ENCODE results near the gene PLEKHH1. TPM values are rescaled to one million over a fixed set of nuclear protein-coding genes. Genes with fewer than 3 reads are reported as not detected.

PLEKHH1 gene
- total RNA-seq, 1 experiment from 2014 or later = 6.7 TPM

DNA sequence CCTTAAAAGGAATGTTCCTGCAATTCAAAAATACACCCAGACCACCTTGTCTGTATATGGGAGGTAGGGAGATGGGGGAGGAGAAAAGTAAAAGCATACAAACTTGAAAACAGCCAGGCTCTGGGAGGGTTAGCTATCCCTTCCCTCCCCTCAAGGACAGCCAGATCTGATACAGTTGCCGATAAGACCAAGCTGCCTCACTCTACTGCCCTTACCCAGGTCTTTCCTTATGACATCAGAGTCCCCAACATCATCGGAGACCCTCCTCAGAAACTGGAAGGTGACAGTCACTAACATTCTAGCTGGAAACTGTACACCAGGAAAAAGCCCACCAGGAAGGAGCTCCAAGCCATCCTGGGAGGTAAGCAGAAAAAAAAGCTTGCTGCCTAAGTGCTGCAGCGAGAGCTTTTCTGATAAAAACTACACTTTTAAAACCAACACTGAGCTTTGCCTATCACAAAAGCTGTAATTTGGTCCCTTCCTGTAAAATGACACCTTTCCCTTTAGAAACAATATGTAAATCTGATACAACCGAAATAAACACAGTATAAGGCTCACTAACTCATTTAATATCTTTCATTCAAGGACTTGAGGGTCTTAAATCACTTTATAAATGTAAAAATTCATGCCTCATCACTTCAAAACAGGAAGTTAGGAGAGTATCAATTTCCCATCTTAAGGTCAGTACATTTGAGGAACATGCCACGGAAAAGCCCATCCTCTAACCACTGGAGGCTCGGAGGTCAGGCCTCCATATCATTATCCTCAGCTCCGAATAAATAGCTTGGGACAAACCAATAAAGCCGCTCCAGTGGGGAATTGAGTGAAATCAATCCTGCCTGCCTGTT lies 20.4 kb upstream of the PLEKHH1 start:
- intact Hi-C loops (cut with micrococcal nuclease; ENCODE audit: unreplicated experiment) = loop anchor here (10.0 kb wide), 1 partner anchor 88 kb away; no protein-coding TSS in a partner anchor
- ATAC-seq = no peak
- DNase-seq (ENCODE audit: low read depth, low spot score) = no peak
- CTCF ChIA-PET = interaction anchor here (1.7 to 1.8 kb wide), 2 partner anchors 85 to 153 kb away, joined by 5 to 17 read pairs; partner anchors contain the start of gene ATP6V1D
- in situ Hi-C loops (cut with HindIII; ENCODE audit: low pct_unique_long_range_greater_than_20kb, low sequenced_read_pairs) = no loop called here
- Histone ChIP-seq H3K27me3 (ENCODE audit: control insufficient read depth, insufficient read depth, low read length) (no peaks in the 10 kb centered on the region; the same call in 1 of the 2 replicates), H3K4me1 (ENCODE audit: control insufficient read depth, insufficient read depth, low read length) (peaks cover 14% of the 10 kb centered on the region; the same call in 1 of the 2 replicates), H3K27ac (ENCODE audit: low read length) (no peak overlapping the region), H3K9me3 (ENCODE audit: control insufficient read depth, insufficient read depth, low read depth, low read length) (no peaks in the 10 kb centered on the region), H3K36me3 (ENCODE audit: control insufficient read depth, insufficient read depth, low read length) (no peaks in the 10 kb centered on the region), H3K4me3 (ENCODE audit: low read depth in 2 of 2, low read length in 2 of 2) (no peak overlapping the region)
- POLR2A ChIA-PET = no interaction called here
- BruUV-seq (replicated peaks) = no TSS peak
- TF ChIP-seq CTCF (IDR thresholded peaks at IDR 0.05) (no peak), POLR2AphosphoS5 (IDR thresholded peaks at IDR 0.05; ENCODE audit: low read depth, low read length) (no peak), SIN3A (IDR thresholded peaks at IDR 0.05; ENCODE audit: borderline replicate concordance, insufficient read depth, low read depth, low read length) (no peak), TCF7L2 (IDR thresholded peaks at IDR 0.05; ENCODE audit: low read depth, low read length) (no peak)
- TF ChIP-seq, protein P1, sequence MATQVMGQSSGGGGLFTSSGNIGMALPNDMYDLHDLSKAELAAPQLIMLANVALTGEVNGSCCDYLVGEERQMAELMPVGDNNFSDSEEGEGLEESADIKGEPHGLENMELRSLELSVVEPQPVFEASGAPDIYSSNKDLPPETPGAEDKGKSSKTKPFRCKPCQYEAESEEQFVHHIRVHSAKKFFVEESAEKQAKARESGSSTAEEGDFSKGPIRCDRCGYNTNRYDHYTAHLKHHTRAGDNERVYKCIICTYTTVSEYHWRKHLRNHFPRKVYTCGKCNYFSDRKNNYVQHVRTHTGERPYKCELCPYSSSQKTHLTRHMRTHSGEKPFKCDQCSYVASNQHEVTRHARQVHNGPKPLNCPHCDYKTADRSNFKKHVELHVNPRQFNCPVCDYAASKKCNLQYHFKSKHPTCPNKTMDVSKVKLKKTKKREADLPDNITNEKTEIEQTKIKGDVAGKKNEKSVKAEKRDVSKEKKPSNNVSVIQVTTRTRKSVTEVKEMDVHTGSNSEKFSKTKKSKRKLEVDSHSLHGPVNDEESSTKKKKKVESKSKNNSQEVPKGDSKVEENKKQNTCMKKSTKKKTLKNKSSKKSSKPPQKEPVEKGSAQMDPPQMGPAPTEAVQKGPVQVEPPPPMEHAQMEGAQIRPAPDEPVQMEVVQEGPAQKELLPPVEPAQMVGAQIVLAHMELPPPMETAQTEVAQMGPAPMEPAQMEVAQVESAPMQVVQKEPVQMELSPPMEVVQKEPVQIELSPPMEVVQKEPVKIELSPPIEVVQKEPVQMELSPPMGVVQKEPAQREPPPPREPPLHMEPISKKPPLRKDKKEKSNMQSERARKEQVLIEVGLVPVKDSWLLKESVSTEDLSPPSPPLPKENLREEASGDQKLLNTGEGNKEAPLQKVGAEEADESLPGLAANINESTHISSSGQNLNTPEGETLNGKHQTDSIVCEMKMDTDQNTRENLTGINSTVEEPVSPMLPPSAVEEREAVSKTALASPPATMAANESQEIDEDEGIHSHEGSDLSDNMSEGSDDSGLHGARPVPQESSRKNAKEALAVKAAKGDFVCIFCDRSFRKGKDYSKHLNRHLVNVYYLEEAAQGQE (IDR thresholded peaks at IDR 0.05; ENCODE audit: insufficient read depth in 1 of 2, low read depth in 2 of 2, low read length in 1 of 2) = no peak

DNA sequence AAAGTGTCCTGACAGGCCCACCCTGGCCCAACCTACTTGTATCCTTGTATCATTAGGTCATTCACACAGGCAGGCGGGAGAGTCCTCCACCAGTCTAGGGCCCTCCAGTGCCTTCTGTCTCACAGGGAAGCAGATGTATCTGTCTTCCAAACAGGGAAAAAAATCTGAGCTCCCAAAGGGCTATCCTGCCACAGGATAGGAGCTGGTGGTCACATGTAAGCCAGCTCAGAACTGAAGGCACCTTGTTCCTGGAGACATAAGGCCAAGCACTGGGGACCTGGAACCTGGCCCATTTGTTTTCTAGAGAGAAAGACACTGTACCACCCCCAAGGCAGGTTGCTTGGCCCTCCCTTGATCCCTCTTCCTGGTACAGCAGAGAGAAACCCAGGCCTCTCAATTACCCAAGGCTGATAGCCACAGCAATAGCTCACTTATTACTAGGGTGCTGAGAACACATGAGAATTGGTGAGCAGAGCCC lies 19.4 kb upstream of the PLEKHH1 start:
- peaks cover 14% of the 10 kb centered on the region; the same call in 1 of the 2 replicates for H3K4me1 ChIP-seq (ENCODE audit: control insufficient read depth, insufficient read depth, low read length)
- no peaks in the 10 kb centered on the region; the same call in 1 of the 2 replicates for H3K27me3 ChIP-seq (ENCODE audit: control insufficient read depth, insufficient read depth, low read length)
- ChIA-PET POLR2A (no interaction called here), CTCF (interaction anchor here (0.5 to 1.8 kb wide), 3 partner anchors 86 to 154 kb away, joined by 3 to 17 read pairs (median 5); partner anchors contain the start of genes ARG2 and ATP6V1D)
- no peak overlapping the region for H3K27ac ChIP-seq (ENCODE audit: low read length)
- BruUV-seq (replicated peaks) = no TSS peak
- intact Hi-C loops (cut with micrococcal nuclease; ENCODE audit: unreplicated experiment) (loop anchor here (10.0 kb wide), 1 partner anchor 89 kb away; no protein-coding TSS in a partner anchor), in situ Hi-C loops (cut with HindIII; ENCODE audit: low pct_unique_long_range_greater_than_20kb, low sequenced_read_pairs) (no loop called here)
- DNase-seq (ENCODE audit: low read depth, low spot score) (no peak), ATAC-seq (0 out of 2 replicates have a peak, but pooled peaks have one; percentile 28)
- no peak for TF ChIP-seq CTCF (IDR thresholded peaks at IDR 0.05)
- TF ChIP-seq, protein P1 (IDR thresholded peaks at IDR 0.05; ENCODE audit: insufficient read depth in 1 of 2, low read depth in 2 of 2, low read length in 1 of 2) = no peak
- TF ChIP-seq TCF7L2 (IDR thresholded peaks at IDR 0.05; ENCODE audit: low read depth, low read length) = no peak
- no peak for TF ChIP-seq POLR2AphosphoS5 (IDR thresholded peaks at IDR 0.05; ENCODE audit: low read depth, low read length)
- TF ChIP-seq SIN3A (IDR thresholded peaks at IDR 0.05; ENCODE audit: borderline replicate concordance, insufficient read depth, low read depth, low read length) = no peak
- H3K4me3 ChIP-seq (ENCODE audit: low read depth in 2 of 2, low read length in 2 of 2) = no peak overlapping the region; a peak in 1 of 4 replicates
- no peaks in the 10 kb centered on the region for H3K9me3 ChIP-seq (ENCODE audit: control insufficient read depth, insufficient read depth, low read depth, low read length)
- no peaks in the 10 kb centered on the region for H3K36me3 ChIP-seq (ENCODE audit: control insufficient read depth, insufficient read depth, low read length)

Data from Panc1 (cell line).